Natural killer cell (primary cell): ENCODE data around the gene CNPY1. TPM values are rescaled to one million over a fixed set of nuclear protein-coding genes. Genes with fewer than 3 reads are reported as not detected.

ENCODE experiments used
- ATAC-seq, 3 donors: fragments of 150-1000 bp in 2 of 3; fragments of 200-7000 bp in 1 of 3; cut with Tn5 transposase; 1 replicate in 1 of 3; 2 replicates in 2 of 3; pipeline ENCODE4 v1.10.0; 2021; ENCODE audit warnings: mild to moderate bottlenecking in 2 of 3, moderate library complexity in 2 of 3
- DNase-seq, 2 donors: peaks; one replicate each; pipeline versions ENCODE4 v3.0.0 to v3.0.0-alpha.2; 2013 to 2021; ENCODE audit warnings: mixed read lengths in 1 of 2
- H3K27ac ChIP-seq: one replicate; pipeline ENCODE4 v1.5.1; 2013; ENCODE audit warnings: mild to moderate bottlenecking, low read length
- H3K27me3 ChIP-seq: one replicate; pipeline ENCODE4 v1.6.1; 2013; ENCODE audit warnings: low read length; ENCODE audit not compliant: control insufficient read depth, insufficient read depth
- H3K36me3 ChIP-seq: one replicate; pipeline ENCODE4 v1.6.1; 2013; ENCODE audit warnings: low read length; ENCODE audit not compliant: control insufficient read depth, insufficient read depth
- H3K4me1 ChIP-seq: one replicate; pipeline ENCODE4 v1.6.1; 2013; ENCODE audit warnings: low read length; ENCODE audit not compliant: control insufficient read depth, insufficient read depth
- H3K4me3 ChIP-seq: one replicate; pipeline ENCODE4 v1.5.1; 2013; ENCODE audit warnings: low read length
- H3K9me3 ChIP-seq: one replicate; pipeline ENCODE4 v1.6.1; 2013; ENCODE audit warnings: low read length; ENCODE audit not compliant: control insufficient read depth, insufficient read depth
- H3K27ac Mint-ChIP-seq, 2 donors: one replicate each; pipeline ENCODE4 v1.8.0; 2022; ENCODE audit warnings: mild to moderate bottlenecking in 2 of 2, mixed read lengths in 2 of 2, moderate library complexity in 1 of 2
- H3K27me3 Mint-ChIP-seq, 2 donors: one replicate each; pipeline ENCODE4 v1.8.0; 2022; ENCODE audit warnings: low read depth in 2 of 2, mixed read lengths in 2 of 2
- H3K36me3 Mint-ChIP-seq: one replicate; pipeline ENCODE4 v1.8.0; 2022; ENCODE audit warnings: mixed read lengths
- H3K4me1 Mint-ChIP-seq, 2 donors: one replicate each; pipeline ENCODE4 v1.8.0; 2022; ENCODE audit warnings: mixed read lengths in 2 of 2
- H3K4me3 Mint-ChIP-seq: one replicate; pipeline ENCODE4 v1.8.0; 2022; ENCODE audit warnings: mild to moderate bottlenecking, moderate library complexity, mixed read lengths
- H3K9me3 Mint-ChIP-seq, 2 donors: one replicate each; pipeline ENCODE4 v1.8.0; 2022; ENCODE audit warnings: mixed read lengths in 2 of 2
- CTCF ChIP-seq: fragments of 200-600 bp; IDR thresholded peaks from one replicate; pipeline ENCODE4 v1.8.0; 2022; ENCODE audit warnings: antibody characterized with exemption
- WGBS: methylation state at CpG from one replicate; pipeline ENCODE4 v1.1.7; 2013; ENCODE audit warnings: missing lambda C conversion rate; ENCODE audit not compliant: insufficient coverage; 5-methylcytosine and 5-hydroxymethylcytosine counted together
- intact Hi-C: fragments of 100-400 bp; cut with micrococcal nuclease; formaldehyde crosslinking; loops from one replicate; pipeline ENCODE4 v1.14.2; 2022
- total RNA-seq, 4 donors: library from RNA; stranded (reverse); fragments of 120-200 nt in 1 of 4; gene quantifications; one replicate each; pipeline versions ENCODE4 v1.2.3 to v1.2.4, GENCODE V29; 2013 to 2022

The CNPY1 gene
- total RNA-seq, 3 donors from 2014 or later (not counting 1 experiment from before 2014, with no cell fraction given), result not detected

- H3K4me1 Mint-ChIP-seq, result no peaks in the 10 kb centered on the region
- H3K27me3 Mint-ChIP-seq, result peaks cover 25 to 28% of the 10 kb centered on the region in 2 donors
- Histone ChIP-seq H3K4me3 (no peak overlapping the region), H3K4me1 (peaks cover 4% of the 10 kb centered on the region), H3K9me3 (no peaks in the 10 kb centered on the region), H3K27me3 (no peaks in the 10 kb centered on the region), H3K36me3 (no peaks in the 10 kb centered on the region), H3K27ac (no peak overlapping the region)
- ATAC-seq, result no peak
- TF ChIP-seq CTCF, result no peak
- intact Hi-C loops, result no loop called here
- H3K4me3 Mint-ChIP-seq, result no peak overlapping the region
- WGBS, result 82% methylated on average over 8 of the region's 8 CpGs
- no peak for DNase-seq
- no peaks in the 10 kb centered on the region for H3K36me3 Mint-ChIP-seq
- no peak overlapping the region for H3K27ac Mint-ChIP-seq
- no peaks in the 10 kb centered on the region for H3K9me3 Mint-ChIP-seq
These were observed 39.2 kb upstream of the CNPY1 start for GRCh38 chr7:155585532-155585895.

GRCh38 chr7:155584763-155585531 is 38.6 kb upstream of the CNPY1 start:
- Histone ChIP-seq H3K4me3 (no peak overlapping the region), H3K27ac (no peak overlapping the region), H3K9me3 (no peaks in the 10 kb centered on the region), H3K27me3 (no peaks in the 10 kb centered on the region), H3K4me1 (peaks cover 4% of the 10 kb centered on the region), H3K36me3 (no peaks in the 10 kb centered on the region)
- no peak overlapping the region for H3K4me3 Mint-ChIP-seq
- no peak for DNase-seq
- peaks cover 25 to 28% of the 10 kb centered on the region in 2 donors for H3K27me3 Mint-ChIP-seq
- ATAC-seq, result no peak
- no peak for TF ChIP-seq CTCF
- intact Hi-C loops, result no loop called here
- WGBS, result 37% methylated on average over 17 of the region's 17 CpGs
- H3K36me3 Mint-ChIP-seq, result no peaks in the 10 kb centered on the region
- H3K9me3 Mint-ChIP-seq, result no peaks in the 10 kb centered on the region
- no peaks in the 10 kb centered on the region for H3K4me1 Mint-ChIP-seq
- no peak overlapping the region for H3K27ac Mint-ChIP-seq

GRCh38 chr7:155584261-155584660 is 37.9 kb upstream of the CNPY1 start:
- TF ChIP-seq CTCF, result no peak
- Mint-ChIP-seq H3K9me3 (no peaks in the 10 kb centered on the region), H3K4me3 (no peak overlapping the region)

GRCh38 chr7:155583636-155584035 is 37.3 kb upstream of the CNPY1 start:
- no peaks in the 10 kb centered on the region for H3K4me1 ChIP-seq
- WGBS, result 83% methylated on average over 3 of the region's 3 CpGs
- H3K36me3 Mint-ChIP-seq, result no peaks in the 10 kb centered on the region
- H3K27ac ChIP-seq, result no peak overlapping the region
- no peak overlapping the region for H3K4me3 ChIP-seq
- intact Hi-C loops, result no loop called here
- no peaks in the 10 kb centered on the region for H3K9me3 Mint-ChIP-seq
- no peaks in the 10 kb centered on the region for H3K9me3 ChIP-seq
- TF ChIP-seq CTCF, result no peak
- ATAC-seq (no peak), DNase-seq (no peak)
- no peaks in the 10 kb centered on the region for H3K4me1 Mint-ChIP-seq
- H3K27ac Mint-ChIP-seq, result no peak overlapping the region
- no peaks in the 10 kb centered on the region for H3K27me3 ChIP-seq
- no peak overlapping the region for H3K4me3 Mint-ChIP-seq
- H3K27me3 Mint-ChIP-seq, result peaks cover 25% of the 10 kb centered on the region in 2 donors
- no peaks in the 10 kb centered on the region for H3K36me3 ChIP-seq

More at GRCh38 chr7:155584261-155584660, 37.9 kb upstream of the CNPY1 start:
- Histone ChIP-seq H3K27me3 (no peaks in the 10 kb centered on the region), H3K27ac (no peak overlapping the region), H3K4me3 (no peak overlapping the region), H3K36me3 (no peaks in the 10 kb centered on the region), H3K9me3 (no peaks in the 10 kb centered on the region), H3K4me1 (no peaks in the 10 kb centered on the region)
- Mint-ChIP-seq H3K36me3 (no peaks in the 10 kb centered on the region), H3K27me3 (peaks cover 25 to 28% of the 10 kb centered on the region in 2 donors), H3K4me1 (no peaks in the 10 kb centered on the region), H3K27ac (no peak overlapping the region)
- ATAC-seq, result no peak
- DNase-seq, result no peak
- WGBS, result 88% methylated on average over 7 of the region's 7 CpGs
- intact Hi-C loops, result no loop called here
